Gastrocnemius medialis (tissue), 4 donors: ENCODE measurements around the gene KYNU.

ENCODE experiments used
- CTCF ChIP-seq, 5 experiments: fragments of 450-650 bp in 3 of 5; fragments of 200-600 bp in 2 of 5; sonication (generic) in 2 of 5; IDR thresholded peaks in 4 of 5; conservative IDR thresholded peaks in 1 of 5; 1 replicate in 4 of 5; 2 replicates in 1 of 5; pipeline ENCODE4 v1.5.1; 2016 to 2019; ENCODE audit warnings: antibody characterized with exemption in 5 of 5, mild to moderate bottlenecking in 3 of 5, moderate library complexity in 3 of 5
- POLR2A ChIP-seq, 2 donors: fragments of 450-650 bp; IDR thresholded peaks; one replicate each; pipeline ENCODE4 v1.6.1; 2017; ENCODE audit warnings: antibody characterized with exemption in 2 of 2, mild to moderate bottlenecking in 2 of 2, moderate library complexity in 2 of 2

GRCh38 chr2:142849820-142850219 is 27.6 kb upstream of the KYNU start:
- no peak for TF ChIP-seq CTCF (IDR thresholded peaks at IDR 0.05 in 4 of 5, conservative IDR thresholded peaks at IDR 0.05 in 1 of 5)
- TF ChIP-seq POLR2A (IDR thresholded peaks at IDR 0.05) = no peak
